Small intestine (tissue), 7 donors: ENCODE results near the gene BCAS3. TPM values are rescaled to one million over a fixed set of nuclear protein-coding genes. Genes with fewer than 3 reads are reported as not detected.
A peak's percentile ranks its signal among the peaks of the same experiment; 100 is the strongest.

ENCODE experiments used
- DNase-seq, 2 donors: peaks; one replicate each; pipeline versions ENCODE4 v3.0.0 to v3.0.0-alpha.2; 2013
- FAIRE-seq: peaks from 2 replicates; lab custom pipeline; 2012; peaks lifted over from hg19 to GRCh38; lab: Jason Lieb, UNC
- H3K27ac ChIP-seq, 3 donors: one replicate each; pipeline ENCODE4 v1.5.1; 2013; ENCODE audit warnings: low read length in 2 of 3, mild to moderate bottlenecking in 2 of 3, control low read depth in 1 of 3, inconsistent platforms in 1 of 3, low read depth in 1 of 3, moderate library complexity in 1 of 3
- H3K27me3 ChIP-seq, 3 donors: one replicate each; pipeline ENCODE4 v1.6.1; 2013; ENCODE audit warnings: low read length in 3 of 3, inconsistent platforms in 1 of 3; ENCODE audit not compliant: control insufficient read depth in 3 of 3, insufficient read depth in 3 of 3
- H3K36me3 ChIP-seq, 3 donors: one replicate each; pipeline ENCODE4 v1.6.1; 2013; ENCODE audit warnings: low read length in 3 of 3, inconsistent platforms in 1 of 3, low read depth in 1 of 3, mild to moderate bottlenecking in 1 of 3, moderate library complexity in 1 of 3; ENCODE audit not compliant: control insufficient read depth in 3 of 3, insufficient read depth in 2 of 3
- H3K4me1 ChIP-seq, 3 donors: one replicate each; pipeline ENCODE4 v1.6.1; 2013; ENCODE audit warnings: low read length in 2 of 3, inconsistent platforms in 1 of 3, low read depth in 1 of 3, mild to moderate bottlenecking in 1 of 3, moderate library complexity in 1 of 3; ENCODE audit not compliant: control insufficient read depth in 3 of 3, insufficient read depth in 2 of 3
- H3K4me3 ChIP-seq, 3 donors: one replicate each; pipeline ENCODE4 v1.5.1; 2013; ENCODE audit warnings: low read length in 3 of 3, control low read depth in 1 of 3, inconsistent platforms in 1 of 3, low read depth in 1 of 3, mild to moderate bottlenecking in 1 of 3, moderate library complexity in 1 of 3
- H3K9me3 ChIP-seq, 2 donors: one replicate each; pipeline ENCODE4 v1.6.1; 2013; ENCODE audit warnings: low read depth in 1 of 2, low read length in 1 of 2; ENCODE audit not compliant: control insufficient read depth in 2 of 2, insufficient read depth in 1 of 2
- WGBS, 3 donors: extraction: QIAGEN DNeasy Blood & Tissue Kit; methylation state at CpG; one replicate each; pipeline ENCODE4 v1.1.7; 2013; 5-methylcytosine and 5-hydroxymethylcytosine counted together
- polyA plus RNA-seq, 4 donors: library from polyadenylated mRNA; stranded (reverse) in 3 of 4; unstranded in 1 of 4; fragments of 200-250 nt in 3 of 4; fragments of 120-200 nt in 1 of 4; gene quantifications; one replicate each; pipeline versions ENCODE4 v1.2.1 to v1.2.3, GENCODE V29; 2013
- donor health status: healthy with polysubstance abuse.
- donor health status: control.
- donor health status: control.
- donor health status: Bipolar disorder and iron deficiency.
- donor health status: healthy.

BCAS3 gene
- polyA plus RNA-seq, 4 donors = 4.4 to 10.5 (median 4.8) TPM

DNA sequence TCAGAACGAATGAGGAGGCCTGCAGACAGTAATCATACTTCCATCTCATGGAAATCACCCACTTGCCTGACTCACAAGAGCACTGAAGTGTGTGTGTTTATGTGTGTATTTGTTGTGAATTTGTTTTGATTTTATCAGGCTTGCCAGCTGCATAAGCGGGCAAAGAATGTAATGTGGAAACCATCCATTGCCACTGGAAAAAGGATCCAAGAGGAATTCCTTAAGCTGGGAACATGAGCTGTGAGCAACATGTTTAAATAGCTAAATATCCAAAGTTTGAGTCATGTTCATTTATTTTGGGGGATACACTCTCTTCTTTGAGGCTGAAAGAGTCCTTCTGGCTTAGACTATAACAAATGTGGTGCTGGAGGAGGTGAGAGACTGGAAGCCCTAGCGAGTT is 523.6 kb downstream of the BCAS3 start:
- no peaks in the 10 kb centered on the region for H3K27me3 ChIP-seq
- no peaks in the 10 kb centered on the region for H3K9me3 ChIP-seq
- DNase-seq (no peak), FAIRE-seq (no peak)
- peak overlapping the region in 1 of 3 donors; percentile 45 for H3K27ac ChIP-seq
- H3K4me3 ChIP-seq = no peak overlapping the region
- WGBS, 3 donors = 73 to 83% (median 75%) methylated on average over 3 of the region's 3 CpGs
- no peaks in the 10 kb centered on the region for H3K4me1 ChIP-seq
- H3K36me3 ChIP-seq = no peaks in the 10 kb centered on the region

DNA sequence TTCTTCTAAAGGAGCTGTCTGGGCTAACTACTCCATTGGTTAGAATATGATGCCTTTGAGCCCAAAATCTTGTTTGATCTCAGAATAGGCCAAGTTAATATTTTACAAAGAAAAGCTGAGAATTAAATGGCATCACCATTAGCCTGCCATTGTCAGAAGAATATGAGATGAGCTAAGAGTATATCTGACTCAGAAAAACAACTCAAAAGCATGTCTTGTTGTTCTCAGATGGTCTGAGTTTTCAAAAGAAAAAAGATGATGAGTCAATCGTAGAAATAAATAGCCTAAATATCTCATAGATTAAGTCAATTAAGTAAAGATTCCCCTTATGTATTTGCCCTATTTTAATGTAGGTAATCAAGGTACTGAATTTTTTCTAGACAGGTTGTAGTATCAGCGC is 524.9 kb downstream of the BCAS3 start:
- Histone ChIP-seq H3K4me3 (no peak overlapping the region), H3K9me3 (no peaks in the 10 kb centered on the region), H3K27me3 (no peaks in the 10 kb centered on the region), H3K27ac (no peak overlapping the region), H3K36me3 (no peaks in the 10 kb centered on the region), H3K4me1 (no peaks in the 10 kb centered on the region)
- FAIRE-seq (no peak), DNase-seq (no peak)
- 94 to 97% (median 95%) methylated on average over 2 of the region's 2 CpGs for WGBS, 3 donors

GRCh38 chr17:61203671-61204131 is 526.0 kb downstream of the BCAS3 start:
- Histone ChIP-seq H3K4me1 (peaks cover 0 to 3% (median 0%) of the 10 kb centered on the region in 3 donors), H3K9me3 (no peaks in the 10 kb centered on the region), H3K27ac (peak overlapping the region in 1 of 3 donors; percentile 73), H3K27me3 (no peaks in the 10 kb centered on the region), H3K36me3 (no peaks in the 10 kb centered on the region), H3K4me3 (no peak overlapping the region)
- FAIRE-seq (no peak), DNase-seq (no peak)
- WGBS, 3 donors = 64 to 75% (median 73%) methylated on average over 7 of the region's 7 CpGs

- no peak for DNase-seq
- no peaks in the 10 kb centered on the region for H3K36me3 ChIP-seq
- peaks cover 0 to 8% (median 0%) of the 10 kb centered on the region in 3 donors for H3K4me1 ChIP-seq
- H3K27ac ChIP-seq = no peak overlapping the region
- FAIRE-seq = no peak
- H3K27me3 ChIP-seq = no peaks in the 10 kb centered on the region
- no peak overlapping the region for H3K4me3 ChIP-seq
- H3K9me3 ChIP-seq = no peaks in the 10 kb centered on the region
- WGBS, 3 donors = 89 to 95% (median 95%) methylated on average over 5 of the region's 5 CpGs
Measured at GRCh38 chr17:61204456-61204855, 526.8 kb downstream of the BCAS3 start.

- 84 to 90% (median 89%) methylated on average over 3 of the region's 3 CpGs for WGBS, 3 donors
- FAIRE-seq = no peak
- Histone ChIP-seq H3K9me3 (no peaks in the 10 kb centered on the region), H3K4me3 (no peak overlapping the region), H3K36me3 (no peaks in the 10 kb centered on the region), H3K27me3 (no peaks in the 10 kb centered on the region), H3K27ac (no peak overlapping the region), H3K4me1 (peaks cover 0 to 8% (median 0%) of the 10 kb centered on the region in 3 donors)
- DNase-seq = peak in 1 of 2 donors; percentile 31
Measured at GRCh38 chr17:61205401-61205800, 527.8 kb downstream of the BCAS3 start.

- Histone ChIP-seq H3K36me3 (no peaks in the 10 kb centered on the region), H3K27ac (no peak overlapping the region), H3K27me3 (no peaks in the 10 kb centered on the region), H3K4me3 (no peak overlapping the region), H3K9me3 (no peaks in the 10 kb centered on the region), H3K4me1 (peaks cover 0 to 8% (median 0%) of the 10 kb centered on the region in 3 donors)
- WGBS, 3 donors = 88 to 95% (median 95%) methylated on average over 4 of the region's 4 CpGs
- FAIRE-seq (no peak), DNase-seq (no peak)
Measured at GRCh38 chr17:61205931-61206330, 528.3 kb downstream of the BCAS3 start.

GRCh38 chr17:61206922-61207321 is 529.3 kb downstream of the BCAS3 start:
- no peak overlapping the region for H3K27ac ChIP-seq
- peaks cover 0 to 8% (median 0%) of the 10 kb centered on the region in 3 donors for H3K4me1 ChIP-seq
- no peak overlapping the region for H3K4me3 ChIP-seq
- H3K9me3 ChIP-seq = no peaks in the 10 kb centered on the region
- H3K36me3 ChIP-seq = no peaks in the 10 kb centered on the region
- DNase-seq (no peak), FAIRE-seq (no peak)
- H3K27me3 ChIP-seq = no peaks in the 10 kb centered on the region
- WGBS, 3 donors = 91 to 92% (median 91%) methylated on average over 5 of the region's 5 CpGs

GRCh38 chr17:61208301-61209105 is 530.9 kb downstream of the BCAS3 start:
- FAIRE-seq = no peak
- peak overlapping the region in 2 of 3 donors; percentile 20 to 42 for H3K4me3 ChIP-seq

More at GRCh38 chr17:61208301-61209105, 530.9 kb downstream of the BCAS3 start:
- peaks cover 0 to 8% (median 0%) of the 10 kb centered on the region in 3 donors for H3K4me1 ChIP-seq
- peak overlapping the region in 2 of 3 donors; percentile 42 to 45 for H3K27ac ChIP-seq
- H3K27me3 ChIP-seq = no peaks in the 10 kb centered on the region
- 9 to 29% (median 17%) methylated on average over 6 of the region's 6 CpGs for WGBS, 3 donors
- no peaks in the 10 kb centered on the region for H3K36me3 ChIP-seq
- peak; percentile 48 to 50 for DNase-seq
- no peaks in the 10 kb centered on the region for H3K9me3 ChIP-seq
